Left ventricle myocardium inferior (tissue), 1 donor: ENCODE measurements around the gene LSM6. TPM values are rescaled to one million over a fixed set of nuclear protein-coding genes. Genes with fewer than 3 reads are reported as not detected.

ENCODE experiments used
- DNase-seq: peaks from one replicate; pipeline ENCODE4 v3.0.0-alpha.2; 2020
- H3K27ac ChIP-seq: fragments of 200-600 bp; replicated peaks from 2 replicates; pipeline ENCODE4 v1.8.0; 2021
- H3K27me3 ChIP-seq: fragments of 200-600 bp; 2 replicates; pipeline ENCODE4 v1.8.0; 2021; ENCODE audit warnings: low read depth
- H3K36me3 ChIP-seq: fragments of 200-600 bp; 2 replicates; pipeline ENCODE4 v1.8.0; 2021
- H3K4me1 ChIP-seq: fragments of 200-600 bp; 2 replicates; pipeline ENCODE4 v1.8.0; 2021
- H3K4me3 ChIP-seq: fragments of 200-600 bp; 2 replicates; pipeline ENCODE4 v1.8.0; 2021; ENCODE audit warnings: mild to moderate bottlenecking, moderate library complexity
- H3K9me3 ChIP-seq: fragments of 200-600 bp; replicated peaks from 2 replicates; pipeline ENCODE4 v1.8.0; 2021
- intact Hi-C: fragments of 100-400 bp; cut with micrococcal nuclease; formaldehyde crosslinking; loops from one replicate; pipeline ENCODE4 v1.11.0; 2022
- total RNA-seq: library from RNA; stranded (reverse); fragmentation: NEBNext Ultra II Directional; extraction: Animal tissue kit (Norgen Biotek cat#: 25700); gene quantifications from one replicate; pipeline ENCODE4 v1.2.1, GENCODE V29; 2021
- TF ChIP-seq, protein P1 (sequence below): fragments of 200-600 bp; IDR thresholded peaks from 2 replicates; pipeline ENCODE4 v1.8.0; 2021; ENCODE audit warnings: antibody characterized with exemption, mild to moderate bottlenecking, borderline replicate concordance
- donor health status: DM: no; HTN: yes; CAD: no; lungs with severe emphysema.

The LSM6 gene
- total RNA-seq, 1 donor from 2014 or later = 15.9 TPM

DNA sequence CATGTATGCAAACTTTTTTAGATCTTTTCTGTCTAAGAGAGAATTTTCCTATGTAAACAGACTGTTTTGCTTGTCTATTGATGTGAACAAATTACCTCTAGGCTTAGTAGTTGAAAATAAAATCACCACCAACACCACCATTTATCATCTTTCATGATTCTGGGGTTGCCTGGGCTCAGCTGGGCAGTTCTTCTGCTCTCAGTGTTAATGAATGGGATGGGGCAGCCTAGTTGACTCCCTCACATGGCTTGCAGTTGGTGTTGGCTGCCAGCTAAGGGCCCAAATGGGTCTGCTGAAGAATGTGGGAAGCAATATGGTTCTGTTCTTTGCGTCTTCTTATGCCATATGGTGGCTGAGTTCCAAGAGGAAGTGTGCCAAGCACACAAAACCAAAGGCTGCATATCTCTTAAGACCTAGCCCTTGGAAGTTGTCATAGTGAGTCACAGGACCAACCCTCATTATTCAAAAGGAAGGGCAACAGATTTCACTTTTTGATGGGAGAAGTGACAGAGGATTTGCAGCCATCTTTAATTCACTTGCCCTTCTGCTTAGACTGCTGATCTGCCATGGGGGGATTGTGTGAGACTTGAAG is 56.7 kb downstream of the LSM6 start:
- H3K9me3 ChIP-seq = peaks cover 13% of the 10 kb centered on the region
- no peak overlapping the region for H3K27ac ChIP-seq
- intact Hi-C loops = no loop called here
- H3K27me3 ChIP-seq = no peaks in the 10 kb centered on the region
- H3K4me3 ChIP-seq = no peak overlapping the region
- H3K4me1 ChIP-seq = peaks cover 24% of the 10 kb centered on the region
- no peaks in the 10 kb centered on the region for H3K36me3 ChIP-seq
- no peak for DNase-seq
- TF ChIP-seq, protein P1, sequence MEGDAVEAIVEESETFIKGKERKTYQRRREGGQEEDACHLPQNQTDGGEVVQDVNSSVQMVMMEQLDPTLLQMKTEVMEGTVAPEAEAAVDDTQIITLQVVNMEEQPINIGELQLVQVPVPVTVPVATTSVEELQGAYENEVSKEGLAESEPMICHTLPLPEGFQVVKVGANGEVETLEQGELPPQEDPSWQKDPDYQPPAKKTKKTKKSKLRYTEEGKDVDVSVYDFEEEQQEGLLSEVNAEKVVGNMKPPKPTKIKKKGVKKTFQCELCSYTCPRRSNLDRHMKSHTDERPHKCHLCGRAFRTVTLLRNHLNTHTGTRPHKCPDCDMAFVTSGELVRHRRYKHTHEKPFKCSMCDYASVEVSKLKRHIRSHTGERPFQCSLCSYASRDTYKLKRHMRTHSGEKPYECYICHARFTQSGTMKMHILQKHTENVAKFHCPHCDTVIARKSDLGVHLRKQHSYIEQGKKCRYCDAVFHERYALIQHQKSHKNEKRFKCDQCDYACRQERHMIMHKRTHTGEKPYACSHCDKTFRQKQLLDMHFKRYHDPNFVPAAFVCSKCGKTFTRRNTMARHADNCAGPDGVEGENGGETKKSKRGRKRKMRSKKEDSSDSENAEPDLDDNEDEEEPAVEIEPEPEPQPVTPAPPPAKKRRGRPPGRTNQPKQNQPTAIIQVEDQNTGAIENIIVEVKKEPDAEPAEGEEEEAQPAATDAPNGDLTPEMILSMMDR = no peak

DNA sequence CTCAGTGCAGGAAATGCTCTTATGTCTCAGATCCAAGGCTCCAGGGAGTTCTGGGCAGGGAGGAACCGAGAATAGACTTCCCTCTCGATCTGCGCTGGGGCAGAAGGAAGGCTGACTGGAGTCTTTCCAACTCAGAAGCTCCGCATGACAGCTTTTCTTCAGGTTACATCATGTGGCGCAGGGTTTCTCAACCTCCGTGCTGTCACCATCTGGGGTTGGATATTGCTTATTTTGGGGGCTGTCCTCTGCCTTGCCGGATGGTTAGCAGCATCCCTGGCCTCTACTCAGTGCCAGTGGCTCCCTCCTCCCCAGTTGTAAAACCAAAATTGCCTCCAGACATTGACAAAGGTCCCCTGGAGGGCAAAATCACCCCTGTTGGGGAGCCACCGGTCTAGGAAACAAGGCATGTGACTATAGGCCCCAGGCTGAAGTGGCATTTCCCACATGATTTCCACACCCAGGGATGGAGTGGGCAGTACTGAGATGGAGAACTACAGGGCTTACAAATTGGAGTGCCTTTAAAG is 60.2 kb downstream of the LSM6 start:
- Histone ChIP-seq H3K4me3 (no peak overlapping the region), H3K9me3 (peaks cover 13% of the 10 kb centered on the region), H3K36me3 (no peaks in the 10 kb centered on the region), H3K4me1 (peaks cover 38% of the 10 kb centered on the region), H3K27me3 (no peaks in the 10 kb centered on the region), H3K27ac (peak overlapping the region; percentile 69)
- peak; percentile 20 for DNase-seq
- TF ChIP-seq, protein P1 = no peak
- intact Hi-C loops = no loop called here

DNA sequence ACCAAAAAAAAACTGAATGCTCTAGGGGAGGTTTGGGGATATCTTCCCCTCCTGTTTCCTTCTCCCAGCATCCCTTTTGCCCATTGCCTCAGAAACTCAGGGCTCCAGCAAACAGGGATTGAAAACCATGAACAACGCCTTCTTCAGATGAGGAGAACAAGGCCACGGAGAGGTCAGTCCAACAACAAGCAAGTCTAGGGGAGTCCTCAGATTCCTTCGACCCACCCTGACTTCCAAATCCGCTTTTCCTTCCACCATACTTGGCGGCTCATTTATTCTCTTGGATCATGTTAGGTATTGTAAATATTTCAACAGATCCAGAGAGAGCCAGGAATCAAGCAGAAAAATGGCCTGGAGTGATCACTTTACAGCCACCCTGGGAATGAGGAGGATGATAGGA is 60.7 kb downstream of the LSM6 start:
- Histone ChIP-seq H3K27me3 (no peaks in the 10 kb centered on the region), H3K9me3 (peaks cover 13% of the 10 kb centered on the region), H3K27ac (peak overlapping the region; percentile 69), H3K4me3 (no peak overlapping the region), H3K4me1 (peaks cover 43% of the 10 kb centered on the region), H3K36me3 (no peaks in the 10 kb centered on the region)
- no peak for DNase-seq
- TF ChIP-seq, protein P1 = no peak
- intact Hi-C loops = no loop called here

DNA sequence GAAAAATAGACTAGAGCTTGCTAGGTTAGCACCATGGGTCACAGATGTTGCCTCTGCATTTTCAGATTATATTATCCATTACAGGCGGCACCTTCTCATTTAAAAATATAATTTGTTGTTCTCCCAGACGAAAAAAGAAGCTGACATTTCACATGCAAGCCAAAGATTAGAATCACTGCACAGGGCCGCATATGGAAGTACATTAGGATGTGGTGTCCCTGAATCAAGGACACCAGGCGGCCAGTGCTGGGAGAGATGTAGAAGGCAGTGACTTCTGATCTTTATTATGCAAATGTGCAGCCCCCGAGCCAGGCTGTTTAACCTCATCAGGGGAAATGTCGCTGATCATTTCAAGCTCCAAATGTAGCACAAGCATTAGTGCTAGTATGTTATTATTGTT is 61.6 kb downstream of the LSM6 start:
- Histone ChIP-seq H3K27me3 (no peaks in the 10 kb centered on the region), H3K4me3 (no peak overlapping the region), H3K27ac (no peak overlapping the region), H3K4me1 (peaks cover 51% of the 10 kb centered on the region), H3K9me3 (peaks cover 7% of the 10 kb centered on the region), H3K36me3 (no peaks in the 10 kb centered on the region)
- no peak for DNase-seq
- intact Hi-C loops = no loop called here
- TF ChIP-seq, protein P1 = no peak

DNA sequence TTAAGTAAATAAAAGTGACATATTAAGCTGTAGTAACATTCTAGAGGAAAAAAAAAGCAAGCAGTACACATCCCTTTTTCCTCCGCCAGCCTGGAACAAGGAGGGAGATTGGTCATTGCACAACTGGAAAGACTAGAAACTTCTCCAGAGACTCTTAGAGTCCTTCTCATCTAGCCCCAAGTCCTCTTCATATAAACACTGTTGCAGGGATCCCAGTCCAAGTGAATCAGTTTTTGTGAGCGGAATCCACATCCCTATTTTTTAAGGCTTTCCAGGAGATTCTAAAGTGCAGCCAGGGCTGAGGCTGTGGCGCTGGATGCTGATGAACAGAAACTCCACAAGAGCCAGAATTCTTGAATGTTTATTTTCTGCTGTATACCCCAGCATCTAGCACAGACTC is 62.6 kb downstream of the LSM6 start:
- Histone ChIP-seq H3K9me3 (no peaks in the 10 kb centered on the region), H3K27ac (peak overlapping the region; percentile 96), H3K4me3 (no peak overlapping the region), H3K36me3 (no peaks in the 10 kb centered on the region), H3K4me1 (peaks cover 61% of the 10 kb centered on the region), H3K27me3 (no peaks in the 10 kb centered on the region)
- no peak for DNase-seq
- TF ChIP-seq, protein P1 = no peak
- intact Hi-C loops = no loop called here

Other genes with a start within 250 kb of the LSM6 start
- gene ZNF827, start 236.9 kb upstream of the LSM6 start, total RNA-seq = 19.0 TPM
- gene REELD1, start 38.8 kb downstream of the LSM6 start, total RNA-seq = not detected